Measurements from ENCODE around the gene C12orf75.

DNA sequence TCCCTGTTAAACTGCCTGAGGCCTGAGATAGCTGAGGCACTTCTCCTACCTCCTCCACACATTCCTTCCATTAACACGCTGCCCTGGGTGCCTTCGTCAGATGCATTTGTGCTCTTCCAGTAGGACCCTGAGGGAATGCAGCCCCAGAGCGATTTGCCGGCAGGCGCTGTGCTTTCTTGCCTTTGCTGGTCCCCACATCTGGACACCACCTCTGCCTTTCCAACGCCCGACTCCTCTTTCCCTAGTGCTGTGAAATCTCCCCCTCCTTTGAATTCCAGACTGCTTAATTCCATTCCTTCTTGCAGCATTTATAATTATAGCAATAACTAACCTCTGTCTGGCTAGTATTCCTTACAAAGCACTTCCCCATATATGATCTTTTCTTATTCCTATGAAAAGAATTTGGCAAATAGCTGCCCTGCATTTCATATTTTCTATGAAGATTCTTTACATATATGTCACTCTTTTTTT, 88.4 kb downstream of the C12orf75 start:
- TF ChIP-seq, protein P1, sequence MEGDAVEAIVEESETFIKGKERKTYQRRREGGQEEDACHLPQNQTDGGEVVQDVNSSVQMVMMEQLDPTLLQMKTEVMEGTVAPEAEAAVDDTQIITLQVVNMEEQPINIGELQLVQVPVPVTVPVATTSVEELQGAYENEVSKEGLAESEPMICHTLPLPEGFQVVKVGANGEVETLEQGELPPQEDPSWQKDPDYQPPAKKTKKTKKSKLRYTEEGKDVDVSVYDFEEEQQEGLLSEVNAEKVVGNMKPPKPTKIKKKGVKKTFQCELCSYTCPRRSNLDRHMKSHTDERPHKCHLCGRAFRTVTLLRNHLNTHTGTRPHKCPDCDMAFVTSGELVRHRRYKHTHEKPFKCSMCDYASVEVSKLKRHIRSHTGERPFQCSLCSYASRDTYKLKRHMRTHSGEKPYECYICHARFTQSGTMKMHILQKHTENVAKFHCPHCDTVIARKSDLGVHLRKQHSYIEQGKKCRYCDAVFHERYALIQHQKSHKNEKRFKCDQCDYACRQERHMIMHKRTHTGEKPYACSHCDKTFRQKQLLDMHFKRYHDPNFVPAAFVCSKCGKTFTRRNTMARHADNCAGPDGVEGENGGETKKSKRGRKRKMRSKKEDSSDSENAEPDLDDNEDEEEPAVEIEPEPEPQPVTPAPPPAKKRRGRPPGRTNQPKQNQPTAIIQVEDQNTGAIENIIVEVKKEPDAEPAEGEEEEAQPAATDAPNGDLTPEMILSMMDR (IDR thresholded peaks at IDR 0.05; ENCODE audit: insufficient read depth, low read depth, low read length) = no peak
- no peak for TF ChIP-seq EZH2 (IDR thresholded peaks at IDR 0.05; ENCODE audit: insufficient read depth, low read length)

Measured in astrocyte (in vitro differentiated cells and primary cell).